GM21528 (cell line): Measurements from ENCODE around the gene USP6NL.
A peak's percentile ranks its signal among the peaks of the same experiment; 100 is the strongest.
"Not testable (repeated sequence)": the region's sequence is repeated elsewhere in the genome, so short reads cannot be mapped to it uniquely, and the experiment has no call there.

Experiments
- ATAC-seq: cut with Tn5 transposase; IDR thresholded peaks from one replicate; pipeline ENCODE4 v1.9.1; 2021; ENCODE audit warnings: mild to moderate bottlenecking, moderate library complexity; ENCODE audit not compliant: unreplicated experiment, low FRiP score

Gene USP6NL

DNA sequence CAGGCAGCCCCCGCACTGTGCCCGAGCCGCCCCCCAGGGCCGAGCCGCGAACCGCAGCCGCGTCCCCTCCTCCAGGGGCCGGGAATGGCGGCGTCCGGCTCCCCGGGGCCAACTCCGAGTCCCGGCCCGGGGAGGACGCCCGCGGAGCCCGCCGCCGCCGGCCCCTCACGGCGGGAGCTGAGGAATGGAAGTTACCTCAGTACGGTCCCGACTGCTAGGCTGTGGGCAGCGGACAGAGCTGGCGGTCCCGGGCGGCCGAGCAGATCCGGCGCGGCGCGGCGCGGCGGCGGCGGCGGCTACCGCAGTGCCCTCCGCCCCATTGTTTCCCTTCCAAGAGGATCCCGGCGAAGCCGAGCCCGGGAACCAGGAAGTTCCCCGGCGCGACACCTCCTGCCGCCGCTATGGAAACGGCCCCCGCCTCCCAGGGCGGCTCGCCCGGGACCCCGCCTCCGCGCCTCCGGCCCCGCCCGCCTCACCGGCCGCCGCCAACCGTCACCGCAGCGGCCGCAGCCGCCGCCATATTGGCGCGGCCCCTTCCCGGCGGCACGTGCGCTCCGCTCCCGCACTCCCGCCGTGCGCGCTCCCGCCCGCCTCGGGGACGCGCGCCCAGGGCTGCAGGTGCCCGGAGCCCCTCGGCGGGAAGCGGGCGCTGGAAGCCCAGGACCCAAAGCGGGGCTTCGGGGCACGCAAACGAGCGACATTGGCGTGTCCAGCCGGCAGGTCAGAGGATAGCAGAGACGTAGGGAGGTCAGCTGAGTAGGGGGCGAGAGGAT lies at the start of gene USP6NL:
Gene USP6NL, minus strand, starts transcription at position 403 of the 773 bp plus-strand sequence. CDS start 14,016 bp downstream, outside the sequence.
- peak; percentile 50 for ATAC-seq

DNA sequence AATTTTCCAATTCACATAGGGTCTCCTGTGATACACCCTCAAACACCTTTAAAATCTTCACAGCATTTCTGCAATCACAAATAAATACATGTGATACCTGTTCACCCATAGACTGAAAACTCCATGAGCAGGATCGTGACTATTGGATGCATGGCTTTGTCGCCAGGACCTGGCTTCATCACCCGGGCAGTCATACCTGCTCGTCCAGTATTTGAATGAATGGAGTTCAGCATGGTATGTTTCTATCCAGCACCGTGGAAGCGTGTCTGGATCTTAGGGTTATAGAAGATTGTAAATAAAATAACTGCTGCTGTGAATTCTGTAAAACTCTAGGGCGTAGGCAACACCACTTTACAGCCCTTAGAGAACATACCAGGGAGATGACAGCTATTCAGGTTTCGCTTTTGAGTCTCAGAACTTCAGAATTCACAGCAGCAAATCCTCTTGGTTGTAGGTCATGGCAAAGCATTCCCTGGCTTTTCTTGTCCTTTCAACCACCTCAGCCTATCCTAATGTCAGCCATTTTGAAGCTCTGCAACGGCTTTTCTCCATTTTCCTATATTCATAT lies 47.4 kb upstream of the USP6NL start:
- ATAC-seq, result no peak

DNA sequence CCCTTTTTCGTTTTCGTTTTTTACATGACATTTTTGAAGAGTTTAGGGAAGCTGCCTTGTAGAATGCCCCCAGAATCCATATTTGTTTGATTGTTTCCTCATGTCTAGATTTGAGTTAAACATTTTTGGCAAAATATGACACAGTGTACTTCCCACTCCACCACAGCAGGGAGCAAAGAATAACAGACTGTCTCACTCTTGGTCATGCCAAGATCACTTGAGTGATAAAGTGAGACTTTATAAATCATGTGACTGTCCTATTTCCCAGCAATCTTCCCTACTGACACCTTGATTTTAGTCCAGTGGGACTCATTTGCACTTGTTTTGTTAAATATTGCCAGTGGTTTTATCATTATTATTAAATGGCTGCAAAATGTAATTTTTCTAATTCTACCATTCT lies 44.4 kb upstream of the USP6NL start:
- ATAC-seq, result no peak

DNA sequence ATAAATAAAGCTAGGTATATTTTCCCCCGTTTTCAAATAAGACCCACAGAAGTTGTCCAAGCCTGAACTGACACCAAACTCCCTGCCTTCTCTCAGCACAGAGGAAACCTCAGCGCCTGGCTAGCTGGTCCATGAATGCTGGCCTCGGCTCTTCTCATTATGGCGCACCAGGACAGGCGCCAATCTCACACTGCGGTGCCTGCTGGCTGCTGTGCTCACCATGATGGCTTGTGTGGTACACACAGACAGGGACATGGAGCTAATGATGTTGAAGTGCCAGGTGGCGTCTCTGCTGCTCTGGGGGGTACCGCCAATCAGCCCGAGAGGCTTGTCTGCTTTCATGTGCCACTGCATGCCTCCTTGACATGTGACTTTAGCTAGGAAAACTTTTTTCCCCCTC lies 43.2 kb upstream of the USP6NL start:
- ATAC-seq, result no peak

DNA sequence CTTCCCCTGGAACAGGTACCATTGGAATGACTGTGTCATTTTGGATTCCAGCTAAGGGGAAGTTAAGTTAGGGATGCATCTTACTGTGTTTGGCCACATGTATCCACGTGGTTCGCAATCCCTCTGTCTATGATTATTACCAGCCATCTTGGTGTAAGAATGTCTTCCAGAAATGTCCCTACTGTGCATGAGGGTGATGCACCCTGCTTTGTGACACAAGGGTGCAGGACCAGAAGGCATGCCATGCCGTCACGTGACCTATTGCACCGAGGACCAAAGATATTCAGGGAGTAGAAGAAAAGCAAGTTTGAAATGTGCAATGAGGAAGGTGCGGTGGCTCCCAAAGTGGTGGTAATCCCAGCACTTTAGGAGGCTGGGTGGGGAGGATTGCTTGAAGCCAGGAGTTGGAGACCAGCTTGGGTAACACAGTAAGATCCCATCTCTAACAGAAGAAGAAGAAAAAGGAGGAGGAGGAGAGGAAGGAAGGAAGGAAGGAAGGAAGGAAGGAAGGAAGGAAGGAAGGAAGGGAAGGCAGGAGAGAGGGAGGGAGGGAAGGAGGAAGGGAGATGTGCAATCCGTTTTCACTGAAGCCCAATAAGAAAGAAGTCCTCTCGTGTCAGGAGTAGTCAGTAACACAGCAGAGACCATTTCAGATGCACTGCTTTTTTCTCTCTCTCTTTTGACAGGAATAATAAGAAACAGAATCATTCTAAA lies 42.5 kb upstream of the USP6NL start:
- no peak for ATAC-seq

DNA sequence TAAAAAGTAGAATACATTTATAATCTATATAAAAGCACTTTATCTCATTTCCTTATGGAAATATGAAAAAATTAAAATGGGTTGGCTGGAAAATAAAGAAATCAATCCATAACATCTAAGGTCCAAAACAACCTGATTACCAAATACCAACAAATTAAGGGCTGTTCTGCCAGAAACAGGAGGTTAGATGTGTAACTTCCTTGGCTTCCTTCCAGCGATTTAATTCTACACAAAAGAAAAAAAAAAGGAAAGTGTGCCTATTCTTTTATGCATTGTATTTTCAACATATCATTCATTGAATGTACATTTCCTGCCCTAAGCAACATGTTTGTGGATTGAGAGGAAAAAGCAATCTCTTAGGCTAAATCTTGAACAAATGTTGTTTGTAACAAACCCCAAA lies 36.2 kb upstream of the USP6NL start:
- no peak for ATAC-seq

DNA sequence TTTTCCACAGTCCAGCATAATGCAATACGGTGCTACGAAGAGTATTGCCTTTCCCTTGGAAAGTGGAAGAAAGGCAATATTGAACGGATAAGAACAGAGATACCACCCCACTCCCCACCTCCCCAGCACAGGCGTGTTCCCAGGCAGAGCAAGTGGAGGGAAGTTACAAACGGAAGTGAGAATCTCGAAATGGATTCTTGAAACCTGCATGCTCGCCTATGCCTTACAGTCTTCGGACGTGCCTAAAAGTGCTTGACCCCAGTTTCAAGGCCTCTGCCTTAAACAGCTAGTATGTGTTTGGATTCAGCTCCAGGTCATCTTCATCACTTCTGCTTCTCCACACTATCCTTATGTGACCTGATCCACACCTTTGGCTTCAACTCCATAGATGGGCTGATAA lies 35.0 kb upstream of the USP6NL start:
- no peak for ATAC-seq

DNA sequence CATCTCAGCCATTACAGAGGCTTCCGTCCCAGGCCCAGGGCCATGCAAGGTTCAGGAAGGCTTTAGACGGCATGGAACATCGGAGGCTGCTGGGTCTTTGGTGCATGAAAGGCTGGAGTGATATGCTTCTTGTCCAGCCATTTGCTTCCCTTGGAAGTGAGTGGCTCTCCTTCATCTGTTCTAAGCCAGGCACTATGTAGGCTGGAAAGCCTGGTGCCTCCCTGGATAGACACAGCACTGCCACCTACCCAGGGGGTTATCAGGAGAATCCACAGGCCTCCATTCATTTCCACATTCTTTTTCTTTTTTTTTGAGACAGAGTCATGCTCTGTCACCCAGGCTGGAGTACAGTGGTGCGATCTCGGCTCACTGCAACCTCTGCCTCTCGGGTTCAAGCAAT lies 31.6 kb upstream of the USP6NL start:
- no peak for ATAC-seq

DNA sequence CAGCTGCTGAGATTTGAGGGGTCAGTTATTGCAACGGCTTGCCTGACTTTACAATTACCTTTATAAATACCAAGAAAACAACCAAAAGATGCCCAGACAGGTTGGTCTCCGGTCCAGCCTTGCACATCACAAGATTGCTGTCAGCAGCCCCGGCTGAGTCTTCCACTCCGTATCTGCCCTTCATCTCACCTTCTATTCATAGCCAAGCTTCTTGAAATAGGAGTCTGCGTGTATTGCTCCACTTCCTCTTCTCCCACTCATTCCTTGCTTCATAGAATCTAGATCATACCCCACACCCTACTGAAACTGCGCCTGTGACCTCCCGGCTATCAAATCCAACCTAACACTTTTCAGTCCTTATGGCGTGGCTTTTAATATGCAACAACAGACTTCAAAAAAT lies 31.1 kb upstream of the USP6NL start:
- ATAC-seq, result no peak

DNA sequence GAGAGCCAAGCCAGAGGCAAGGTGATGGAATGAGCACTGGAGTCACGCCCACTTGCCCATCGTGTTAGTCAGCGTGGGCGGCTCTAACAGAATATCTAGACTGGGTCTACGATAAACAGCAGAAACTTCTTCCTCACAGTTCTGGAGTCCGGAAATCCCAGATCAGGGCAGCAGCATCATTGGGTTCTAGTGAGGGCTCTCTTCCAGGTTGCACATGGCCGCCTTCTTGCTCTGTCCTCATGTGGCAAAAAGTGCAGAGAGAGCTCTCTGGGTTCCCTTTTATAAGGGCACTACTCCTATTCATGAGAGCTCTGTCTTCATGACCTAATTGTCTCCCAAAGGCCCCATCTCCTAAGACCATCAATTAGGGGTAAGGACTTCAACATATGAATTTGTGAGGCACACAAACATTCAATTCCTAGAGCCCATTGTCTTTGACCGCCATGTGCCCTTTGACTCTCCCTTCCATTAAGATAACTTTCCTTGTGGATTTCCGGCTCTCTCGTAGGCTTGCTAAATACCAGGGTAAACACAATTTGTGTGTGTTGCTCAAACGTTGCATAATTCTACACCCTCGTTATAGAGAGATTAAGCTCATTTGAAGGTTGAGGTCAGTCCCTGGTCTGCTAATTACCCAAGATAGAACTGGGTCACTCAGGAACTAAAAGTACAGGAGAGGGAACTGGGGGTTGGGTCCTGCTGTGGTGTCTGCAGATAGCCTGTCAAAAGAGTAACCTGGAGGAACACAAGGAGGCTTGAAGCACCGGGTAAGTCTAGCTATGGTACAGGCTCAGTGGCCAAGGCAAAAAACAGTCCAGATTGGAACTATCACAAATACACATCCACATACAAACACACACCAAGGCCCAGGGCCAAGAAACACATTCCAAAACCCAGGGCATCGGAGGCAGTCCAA lies 28.7 kb upstream of the USP6NL start:
- ATAC-seq, result no peak

DNA sequence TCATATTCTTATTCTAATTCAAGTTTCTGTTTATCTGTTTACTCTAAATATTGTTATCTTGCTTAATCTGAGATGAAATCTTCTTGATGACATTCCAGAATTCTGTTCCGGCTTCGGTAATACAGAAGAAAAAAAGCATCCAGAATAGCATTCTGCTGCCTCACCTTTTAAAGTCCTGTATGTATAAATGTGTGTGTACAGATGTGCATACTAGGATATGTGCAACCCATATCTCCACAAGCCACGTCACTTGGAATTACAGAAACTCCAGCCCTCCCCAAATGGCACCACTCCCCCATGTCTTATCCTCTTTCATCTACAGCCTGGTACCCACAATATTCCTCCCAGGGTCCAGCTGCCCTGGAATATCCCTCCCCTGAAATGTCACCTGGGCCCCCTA lies 27.9 kb upstream of the USP6NL start:
- no peak for ATAC-seq

DNA sequence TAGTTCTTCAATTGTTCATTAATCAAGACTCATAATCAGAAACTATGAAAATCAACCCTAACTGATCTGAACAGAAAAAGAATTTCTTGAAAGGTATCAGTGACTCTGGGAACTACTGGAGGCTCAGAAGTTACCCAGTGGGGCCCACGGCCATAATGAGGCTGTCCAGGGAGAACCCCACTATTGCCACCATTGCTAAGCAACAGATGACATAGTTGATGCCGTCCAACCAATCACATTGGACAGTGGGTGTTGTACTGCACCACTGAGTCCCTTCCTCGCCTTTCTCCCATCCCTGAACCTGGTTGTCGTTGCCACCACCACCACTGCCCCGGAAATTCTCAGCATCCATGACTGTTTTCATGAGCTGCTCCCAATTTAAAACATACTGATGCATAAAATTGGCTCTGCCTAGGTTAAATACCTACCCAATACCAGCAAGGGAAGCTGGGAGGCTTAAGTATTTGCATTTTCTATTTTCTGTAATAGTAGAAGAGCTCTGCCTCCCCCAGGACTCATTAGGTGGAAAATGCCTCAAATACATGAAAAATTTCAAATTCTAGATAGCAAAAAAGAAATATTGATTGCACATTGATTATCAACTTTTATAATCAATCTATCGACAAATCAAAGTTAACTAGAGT lies 26.7 kb upstream of the USP6NL start:
- ATAC-seq, result no peak

DNA sequence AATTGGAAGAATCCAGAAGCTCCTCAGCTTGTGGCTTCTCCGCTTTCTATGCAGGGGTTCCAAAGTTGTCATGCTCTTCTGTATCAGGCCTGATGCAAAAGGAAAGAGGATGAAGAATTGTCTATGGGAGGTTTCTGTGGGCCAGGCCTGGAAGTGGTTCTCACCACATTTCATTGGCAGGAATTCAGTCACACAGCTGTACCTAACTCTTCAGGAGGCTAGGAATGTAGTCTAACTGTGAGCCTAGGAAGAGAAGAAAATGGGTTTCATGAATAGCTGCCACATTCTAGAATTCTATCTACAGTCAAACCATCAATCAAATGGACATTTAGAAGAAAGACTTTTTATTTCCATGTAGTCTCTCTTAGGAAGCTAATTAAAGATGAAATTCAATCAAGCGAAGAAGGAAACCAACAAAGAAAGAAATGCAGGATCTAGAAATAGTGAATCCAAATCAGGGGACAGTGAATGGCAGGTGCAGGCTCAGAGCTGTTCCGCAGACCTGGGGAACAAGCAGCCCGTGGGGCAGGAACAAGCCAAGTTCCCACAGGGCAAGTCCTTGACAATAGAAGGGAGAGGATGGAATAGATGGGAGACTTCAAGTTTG lies 25.4 kb upstream of the USP6NL start:
- no peak for ATAC-seq

DNA sequence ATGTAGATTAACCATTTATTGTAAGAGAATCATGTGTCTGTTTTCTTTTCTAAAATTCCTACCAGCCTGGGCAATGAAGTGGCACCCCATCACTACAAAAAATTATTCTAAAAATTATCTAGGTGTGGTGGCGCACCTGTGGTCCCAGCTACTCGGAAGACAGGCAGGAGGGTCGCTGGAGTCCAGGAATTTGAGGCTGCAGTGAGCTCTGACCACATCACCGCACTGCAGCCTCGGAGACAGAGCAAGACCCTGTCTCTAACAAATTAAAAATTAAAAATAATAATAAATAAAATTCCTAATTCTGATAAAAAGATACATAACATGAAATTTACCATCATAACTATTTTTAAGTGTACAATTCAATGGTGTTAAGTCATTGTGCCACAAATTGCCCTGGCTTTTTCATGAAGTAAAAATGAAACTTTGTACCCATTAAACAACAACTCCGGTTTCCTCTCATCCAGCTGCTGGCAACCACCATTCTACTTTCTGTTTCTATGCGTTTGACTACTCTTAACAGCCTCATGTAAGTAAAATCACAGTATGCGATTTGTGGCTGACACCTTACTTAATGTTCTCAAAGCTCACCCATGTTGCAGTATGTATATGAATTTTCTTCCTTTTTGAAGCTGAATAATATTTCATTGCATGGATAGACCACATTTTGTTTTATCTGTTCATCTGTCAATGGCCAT lies 20.6 kb upstream of the USP6NL start:
- ATAC-seq, result peak; percentile 96

DNA sequence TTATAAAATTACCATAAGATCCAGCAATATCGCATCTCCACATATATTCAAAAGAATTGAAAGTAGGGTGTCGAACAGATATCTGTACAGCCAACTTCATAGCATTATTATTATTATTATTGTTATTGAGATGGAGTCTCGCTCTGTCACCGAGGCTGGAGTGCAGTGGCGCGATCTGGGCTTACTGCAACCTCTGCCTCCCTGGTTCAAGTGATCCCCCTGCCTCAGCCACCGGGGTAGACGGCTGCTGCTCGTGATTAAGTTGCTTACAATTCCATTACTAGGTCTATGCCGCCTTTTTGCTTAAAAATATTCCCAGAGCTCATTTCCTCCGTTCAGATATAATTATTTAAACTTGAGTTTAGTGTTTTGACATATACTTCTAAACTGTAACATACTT lies 19.8 kb upstream of the USP6NL start:
- no peak for ATAC-seq

DNA sequence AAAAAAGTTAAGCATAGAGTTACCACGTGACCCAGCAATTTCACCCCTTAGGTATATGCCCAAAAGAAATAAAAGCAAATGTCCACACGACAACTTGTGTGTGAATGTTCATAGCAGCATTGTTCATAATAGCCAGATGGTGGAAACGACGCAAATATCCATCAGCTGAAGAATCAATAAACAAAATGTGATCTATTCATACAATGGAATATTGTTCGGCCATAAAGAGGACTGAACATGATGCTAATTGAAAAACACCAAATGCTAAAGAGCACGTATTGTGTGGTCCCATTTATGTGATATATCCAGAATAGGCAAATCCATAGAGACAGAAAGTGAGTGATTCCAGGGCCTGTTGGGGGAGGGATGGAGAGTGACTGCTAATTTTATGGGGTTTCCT lies 18.3 kb upstream of the USP6NL start:
- no peak for ATAC-seq

DNA sequence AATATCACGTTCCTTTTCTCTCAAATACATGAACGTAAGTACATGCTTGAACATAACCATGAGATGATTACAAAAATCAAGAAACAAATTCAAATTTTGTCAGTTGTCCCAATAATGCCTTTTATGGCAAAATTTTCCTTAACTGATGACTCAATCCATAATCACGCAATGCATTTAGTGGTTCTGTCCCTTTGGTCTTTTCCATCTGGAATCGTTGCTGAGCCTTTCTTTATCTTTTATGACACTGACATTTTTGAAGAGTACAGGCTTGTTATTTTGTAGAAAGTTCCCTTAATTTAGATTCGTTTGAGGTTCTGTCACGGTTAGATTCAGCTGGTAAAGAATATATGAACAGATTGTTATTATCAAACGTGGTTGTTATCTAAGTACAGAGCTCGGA lies 16.5 kb upstream of the USP6NL start:
- ATAC-seq, result not testable (repeated sequence)

DNA sequence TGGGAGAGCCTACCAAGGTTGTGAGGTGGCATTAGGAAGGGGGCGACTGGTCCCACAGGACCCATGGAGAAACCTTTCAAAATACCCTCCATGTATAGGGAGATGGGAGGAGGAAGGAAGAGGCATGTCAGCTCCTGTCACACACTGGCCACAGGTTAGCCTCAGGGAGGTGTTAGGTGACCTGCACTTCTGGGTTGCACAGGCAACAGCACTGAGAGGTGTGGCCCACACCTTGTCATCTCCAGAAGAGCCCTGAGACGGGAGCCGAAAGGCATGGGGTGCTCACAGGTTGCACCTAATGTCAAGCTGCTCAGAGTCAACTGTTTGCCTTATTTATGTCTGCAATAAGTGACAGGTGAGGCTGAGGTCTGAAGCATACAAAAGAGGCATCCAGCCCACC lies 14.6 kb upstream of the USP6NL start:
- no peak for ATAC-seq

DNA sequence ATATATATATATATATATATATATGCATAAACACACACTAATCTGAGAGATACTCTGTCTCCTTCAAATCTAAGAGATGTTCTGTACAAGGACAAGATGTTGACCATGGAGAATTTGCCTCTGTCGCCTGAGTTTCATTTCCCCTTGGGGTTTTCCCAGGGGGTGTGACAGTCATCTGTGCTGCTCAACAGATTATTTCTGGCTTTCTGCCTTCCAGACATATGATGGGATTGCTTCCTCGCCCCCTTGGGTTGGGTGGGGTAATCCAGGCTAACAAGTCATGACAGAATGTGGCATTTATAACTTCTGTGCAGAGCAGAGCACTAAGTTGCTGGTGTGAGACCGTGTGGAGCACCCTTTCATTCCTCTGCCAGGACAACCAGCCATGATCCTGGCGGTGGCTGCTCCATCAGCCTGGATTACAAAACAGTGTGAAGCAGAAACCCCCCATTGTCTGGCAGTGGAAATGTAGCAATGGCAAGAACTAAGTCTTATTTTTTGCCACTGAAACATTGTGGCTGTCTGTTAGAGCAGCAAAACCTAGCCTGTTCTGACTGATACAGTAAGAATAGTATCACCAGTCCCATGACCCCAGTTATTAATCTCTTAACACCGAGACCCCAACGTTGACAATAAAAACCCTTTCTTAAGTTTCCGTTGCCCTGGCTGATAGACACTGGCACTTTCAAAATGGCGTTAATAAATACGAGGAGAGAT lies 13.7 kb upstream of the USP6NL start:
- peak; percentile 70 for ATAC-seq
